ENCODE results near the gene NEBL. TPM values are rescaled to one million over a fixed set of nuclear protein-coding genes. Genes with fewer than 3 reads are reported as not detected.

The NEBL gene
- total and polyA plus RNA-seq, 2 experiments from 2014 or later = 2.3 to 11.4 TPM

- no peak for TF ChIP-seq CTCF (conservative IDR thresholded peaks at IDR 0.05; ENCODE audit: low read depth in 2 of 2)
- no peak for TF ChIP-seq ZNF331 (CRISPR knock-in tag; IDR thresholded peaks at IDR 0.05; ENCODE audit: low read depth)
- TF ChIP-seq, protein P1, sequence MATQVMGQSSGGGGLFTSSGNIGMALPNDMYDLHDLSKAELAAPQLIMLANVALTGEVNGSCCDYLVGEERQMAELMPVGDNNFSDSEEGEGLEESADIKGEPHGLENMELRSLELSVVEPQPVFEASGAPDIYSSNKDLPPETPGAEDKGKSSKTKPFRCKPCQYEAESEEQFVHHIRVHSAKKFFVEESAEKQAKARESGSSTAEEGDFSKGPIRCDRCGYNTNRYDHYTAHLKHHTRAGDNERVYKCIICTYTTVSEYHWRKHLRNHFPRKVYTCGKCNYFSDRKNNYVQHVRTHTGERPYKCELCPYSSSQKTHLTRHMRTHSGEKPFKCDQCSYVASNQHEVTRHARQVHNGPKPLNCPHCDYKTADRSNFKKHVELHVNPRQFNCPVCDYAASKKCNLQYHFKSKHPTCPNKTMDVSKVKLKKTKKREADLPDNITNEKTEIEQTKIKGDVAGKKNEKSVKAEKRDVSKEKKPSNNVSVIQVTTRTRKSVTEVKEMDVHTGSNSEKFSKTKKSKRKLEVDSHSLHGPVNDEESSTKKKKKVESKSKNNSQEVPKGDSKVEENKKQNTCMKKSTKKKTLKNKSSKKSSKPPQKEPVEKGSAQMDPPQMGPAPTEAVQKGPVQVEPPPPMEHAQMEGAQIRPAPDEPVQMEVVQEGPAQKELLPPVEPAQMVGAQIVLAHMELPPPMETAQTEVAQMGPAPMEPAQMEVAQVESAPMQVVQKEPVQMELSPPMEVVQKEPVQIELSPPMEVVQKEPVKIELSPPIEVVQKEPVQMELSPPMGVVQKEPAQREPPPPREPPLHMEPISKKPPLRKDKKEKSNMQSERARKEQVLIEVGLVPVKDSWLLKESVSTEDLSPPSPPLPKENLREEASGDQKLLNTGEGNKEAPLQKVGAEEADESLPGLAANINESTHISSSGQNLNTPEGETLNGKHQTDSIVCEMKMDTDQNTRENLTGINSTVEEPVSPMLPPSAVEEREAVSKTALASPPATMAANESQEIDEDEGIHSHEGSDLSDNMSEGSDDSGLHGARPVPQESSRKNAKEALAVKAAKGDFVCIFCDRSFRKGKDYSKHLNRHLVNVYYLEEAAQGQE (IDR thresholded peaks at IDR 0.05; ENCODE audit: unreplicated experiment) = no peak
- no peak for TF ChIP-seq EZH2 (IDR thresholded peaks at IDR 0.05; ENCODE audit: low read depth, unreplicated experiment)
- no peak for TF ChIP-seq NANOG (IDR thresholded peaks at IDR 0.05; ENCODE audit: borderline replicate concordance)
- TF ChIP-seq EZH2phosphoT487 (IDR thresholded peaks at IDR 0.05; ENCODE audit: unreplicated experiment) = no peak
- TF ChIP-seq STAT1 (IDR thresholded peaks at IDR 0.05; ENCODE audit: unreplicated experiment) = no peak
- no peak for TF ChIP-seq CREB1 (CRISPR knock-in tag; IDR thresholded peaks at IDR 0.05; ENCODE audit: low read depth)
- no peak for TF ChIP-seq ETS1 (IDR thresholded peaks at IDR 0.05)
Observed at GRCh38 chr10:20932606-20933126, 35.6 kb upstream of the NEBL start (continued).

GRCh38 chr10:20931156-20931795 is 34.2 kb upstream of the NEBL start:
- Mint-ChIP-seq H3K27ac (no peak overlapping the region), H3K27me3 (ENCODE audit: insufficient read depth, low read depth, poor library complexity) (peaks cover 2% of the 10 kb centered on the region), H3K4me3 (no peak overlapping the region), H3K9me3 (no peaks in the 10 kb centered on the region), H3K4me1 (no peaks in the 10 kb centered on the region), H3K36me3 (ENCODE audit: low read depth) (no peaks in the 10 kb centered on the region)
- H3F3A ChIP-seq (replicated peaks; ENCODE audit: low read depth) = no peaks in the 10 kb centered on the region
- no peaks in the 10 kb centered on the region for H3K79me2 ChIP-seq (replicated peaks; ENCODE audit: insufficient read depth)
- H3K4me1 ChIP-seq (ENCODE audit: insufficient read depth) = no peaks in the 10 kb centered on the region
- H3K9me2 ChIP-seq (ENCODE audit: insufficient read depth) = peaks cover 3% of the 10 kb centered on the region; the same call in 1 of the 2 replicates
- no peak for DNase-seq (ENCODE audit: low spot score)
- no peak overlapping the region for H3K4me3 ChIP-seq
- H3K27ac ChIP-seq (ENCODE audit: low read depth) = no peak overlapping the region
- no peaks in the 10 kb centered on the region for H4K20me1 ChIP-seq (replicated peaks; ENCODE audit: insufficient read depth)
- H3K4me2 ChIP-seq = no peak overlapping the region
- H3K36me3 ChIP-seq (ENCODE audit: insufficient read depth) = no peaks in the 10 kb centered on the region
- ATAC-seq = no peak
- H3K27me3 ChIP-seq (ENCODE audit: insufficient read depth) = no peaks in the 10 kb centered on the region
- H2AFZ ChIP-seq = no peak overlapping the region
- no peak for TF ChIP-seq EZH2 (IDR thresholded peaks at IDR 0.05; ENCODE audit: low read depth, unreplicated experiment)
- TF ChIP-seq NANOG (IDR thresholded peaks at IDR 0.05; ENCODE audit: borderline replicate concordance) = no peak
- TF ChIP-seq CTCF (conservative IDR thresholded peaks at IDR 0.05; ENCODE audit: low read depth in 2 of 2) = no peak
- TF ChIP-seq STAT1 (IDR thresholded peaks at IDR 0.05; ENCODE audit: unreplicated experiment) = no peak
- TF ChIP-seq ZNF114 (CRISPR knock-in tag; IDR thresholded peaks at IDR 0.05) = no peak
- TF ChIP-seq POLR2AphosphoS5 (IDR thresholded peaks at IDR 0.05; ENCODE audit: low read depth) = no peak
- no peak for TF ChIP-seq ETS1 (IDR thresholded peaks at IDR 0.05)

Measured in GM23338 (cell line).